Measurements from ENCODE around the gene NKX6-2. TPM values are rescaled to one million over a fixed set of nuclear protein-coding genes. Genes with fewer than 3 reads are reported as not detected.
"Not testable (repeated sequence)": the region's sequence is repeated elsewhere in the genome, so short reads cannot be mapped to it uniquely, and the experiment has no call there.

NKX6-2 gene
- total RNA-seq, 4 donors from 2014 or later = not detected

DNA sequence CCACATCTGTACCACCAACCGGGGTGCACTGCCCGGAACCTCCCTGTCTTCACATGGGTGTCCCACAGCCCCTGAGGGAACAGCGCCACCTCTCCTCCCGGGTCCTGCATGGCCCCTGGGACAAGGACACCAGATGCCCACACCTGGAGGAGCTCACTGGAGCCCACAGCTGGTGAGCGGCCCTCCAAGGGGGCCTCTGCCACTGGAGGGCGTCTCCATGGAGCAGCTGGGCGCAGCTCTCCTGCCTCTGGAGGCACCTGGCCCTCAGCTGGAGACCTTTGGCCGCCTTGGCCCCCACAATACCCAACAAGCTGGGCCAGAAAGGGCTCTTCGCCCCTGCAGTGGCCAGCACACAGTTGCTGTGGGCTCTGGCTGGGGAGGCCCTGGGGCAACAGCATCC is 7.3 kb upstream of the NKX6-2 start:
- Histone ChIP-seq H3K36me3 (no peaks in the 10 kb centered on the region), H3K4me1 (peaks cover 5% of the 10 kb centered on the region), H3K27ac (no peak overlapping the region), H3K4me3 (no peak overlapping the region), H3K9me3 (no peaks in the 10 kb centered on the region), H3K27me3 (peaks cover 68% of the 10 kb centered on the region)
- no peak for TF ChIP-seq POLR2A (IDR thresholded peaks at IDR 0.05)
- TF ChIP-seq, protein P1, sequence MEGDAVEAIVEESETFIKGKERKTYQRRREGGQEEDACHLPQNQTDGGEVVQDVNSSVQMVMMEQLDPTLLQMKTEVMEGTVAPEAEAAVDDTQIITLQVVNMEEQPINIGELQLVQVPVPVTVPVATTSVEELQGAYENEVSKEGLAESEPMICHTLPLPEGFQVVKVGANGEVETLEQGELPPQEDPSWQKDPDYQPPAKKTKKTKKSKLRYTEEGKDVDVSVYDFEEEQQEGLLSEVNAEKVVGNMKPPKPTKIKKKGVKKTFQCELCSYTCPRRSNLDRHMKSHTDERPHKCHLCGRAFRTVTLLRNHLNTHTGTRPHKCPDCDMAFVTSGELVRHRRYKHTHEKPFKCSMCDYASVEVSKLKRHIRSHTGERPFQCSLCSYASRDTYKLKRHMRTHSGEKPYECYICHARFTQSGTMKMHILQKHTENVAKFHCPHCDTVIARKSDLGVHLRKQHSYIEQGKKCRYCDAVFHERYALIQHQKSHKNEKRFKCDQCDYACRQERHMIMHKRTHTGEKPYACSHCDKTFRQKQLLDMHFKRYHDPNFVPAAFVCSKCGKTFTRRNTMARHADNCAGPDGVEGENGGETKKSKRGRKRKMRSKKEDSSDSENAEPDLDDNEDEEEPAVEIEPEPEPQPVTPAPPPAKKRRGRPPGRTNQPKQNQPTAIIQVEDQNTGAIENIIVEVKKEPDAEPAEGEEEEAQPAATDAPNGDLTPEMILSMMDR (IDR thresholded peaks at IDR 0.05) = no peak
- TF ChIP-seq POLR2AphosphoS5 (IDR thresholded peaks at IDR 0.05) = no peak
- TF ChIP-seq EP300 (IDR thresholded peaks at IDR 0.05) = no peak
- 77% methylated on average over 4 of the region's 9 CpGs for WGBS
- DNase-seq (ENCODE audit: low spot score in 2 of 2) = no peak

- Histone ChIP-seq H3K27me3 (peaks cover 72% of the 10 kb centered on the region), H3K27ac (no peak overlapping the region), H3K36me3 (no peaks in the 10 kb centered on the region), H3K9me3 (no peaks in the 10 kb centered on the region), H3K4me1 (peaks cover 9% of the 10 kb centered on the region), H3K4me3 (no peak overlapping the region)
- DNase-seq (ENCODE audit: low spot score in 2 of 2) = no peak
- TF ChIP-seq POLR2A (IDR thresholded peaks at IDR 0.05) = no peak
- WGBS = 79% methylated on average over 17 of the region's 17 CpGs
Measured at GRCh38 chr10:132792796-132793195, 6.8 kb upstream of the NKX6-2 start.

- not testable (repeated sequence) for H3K36me3 ChIP-seq; H3K27ac ChIP-seq; DNase-seq (ENCODE audit: low spot score in 2 of 2); H3K4me3 ChIP-seq; H3K9me3 ChIP-seq
- WGBS = 91% methylated on average over 6 of the region's 33 CpGs
- Histone ChIP-seq H3K4me1 (peaks cover 16% of the 10 kb centered on the region), H3K27me3 (peaks cover 79% of the 10 kb centered on the region)
Measured at GRCh38 chr10:132792099-132792498, 6.2 kb upstream of the NKX6-2 start.

- Histone ChIP-seq H3K4me1 (peaks cover 25% of the 10 kb centered on the region), H3K36me3 (no peaks in the 10 kb centered on the region), H3K9me3 (no peaks in the 10 kb centered on the region), H3K4me3 (no peak overlapping the region), H3K27ac (no peak overlapping the region), H3K27me3 (peaks cover 81% of the 10 kb centered on the region)
- 29% methylated on average over 5 of the region's 31 CpGs for WGBS
- DNase-seq (ENCODE audit: low spot score in 2 of 2) = no peak
- TF ChIP-seq EP300 (IDR thresholded peaks at IDR 0.05) = no peak
- TF ChIP-seq POLR2A (IDR thresholded peaks at IDR 0.05) = no peak
- no peak for TF ChIP-seq POLR2AphosphoS5 (IDR thresholded peaks at IDR 0.05)
- TF ChIP-seq, protein P1 (IDR thresholded peaks at IDR 0.05) = no peak
Measured at GRCh38 chr10:132790934-132791829, 5.2 kb upstream of the NKX6-2 start.

- no peaks in the 10 kb centered on the region for H3K9me3 ChIP-seq
- TF ChIP-seq POLR2AphosphoS5 (IDR thresholded peaks at IDR 0.05) (no peak), EP300 (IDR thresholded peaks at IDR 0.05) (no peak), POLR2A (IDR thresholded peaks at IDR 0.05) (no peak)
- TF ChIP-seq, protein P1 (IDR thresholded peaks at IDR 0.05) = no peak
- DNase-seq (ENCODE audit: low spot score in 2 of 2) = no peak
- 100% methylated on average over 1 of the region's 7 CpGs for WGBS
- H3K27me3 ChIP-seq = peaks cover 86% of the 10 kb centered on the region
- H3K36me3 ChIP-seq = no peaks in the 10 kb centered on the region
- H3K4me3 ChIP-seq = no peak overlapping the region
- peaks cover 29% of the 10 kb centered on the region for H3K4me1 ChIP-seq
- no peak overlapping the region for H3K27ac ChIP-seq
Measured at GRCh38 chr10:132790470-132790869, 4.5 kb upstream of the NKX6-2 start.

DNA sequence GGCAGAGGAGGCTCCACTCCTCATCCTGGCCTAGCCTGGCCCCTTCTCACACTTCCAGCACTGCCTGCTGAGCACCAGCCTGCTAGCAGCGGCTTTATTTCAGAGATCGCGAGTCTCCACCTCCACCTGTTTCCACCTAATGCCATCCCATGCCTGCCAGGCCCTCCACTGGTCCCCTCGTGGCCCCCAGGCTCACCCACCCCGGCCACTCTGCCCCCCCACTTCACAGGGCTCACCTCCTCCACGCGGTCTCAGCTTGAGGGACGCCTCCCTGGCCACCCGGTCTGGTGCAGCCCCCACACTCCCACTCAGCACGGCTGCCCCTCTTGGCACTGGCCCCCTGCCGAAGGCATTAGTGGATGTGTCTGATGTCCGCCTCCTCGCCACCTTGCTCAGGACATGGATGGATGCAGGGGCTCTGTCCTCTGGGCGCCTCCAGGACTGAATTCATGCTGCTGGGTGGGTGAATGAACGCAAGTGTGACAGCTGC is 3.8 kb upstream of the NKX6-2 start:
- 70% methylated on average over 9 of the region's 15 CpGs for WGBS
- Histone ChIP-seq H3K36me3 (no peaks in the 10 kb centered on the region), H3K27me3 (peaks cover 90% of the 10 kb centered on the region)

More for the DNA sequence above, 3.8 kb upstream of the NKX6-2 start:
- TF ChIP-seq POLR2A (IDR thresholded peaks at IDR 0.05) (no peak), POLR2AphosphoS5 (IDR thresholded peaks at IDR 0.05) (no peak), EP300 (IDR thresholded peaks at IDR 0.05) (no peak)
- TF ChIP-seq, protein P1 (IDR thresholded peaks at IDR 0.05) = no peak
- Histone ChIP-seq H3K27ac (no peak overlapping the region), H3K4me1 (peaks cover 37% of the 10 kb centered on the region), H3K9me3 (no peaks in the 10 kb centered on the region), H3K4me3 (no peak overlapping the region)
- no peak for DNase-seq (ENCODE audit: low spot score in 2 of 2)

Measured in suprapubic skin (tissue), 4 donors.